ENCODE results near the gene C19orf53. TPM values are rescaled to one million over a fixed set of nuclear protein-coding genes. Genes with fewer than 3 reads are reported as not detected.

C19orf53 gene
- total RNA-seq, 1 donor from 2014 or later = 98.4 TPM

DNA sequence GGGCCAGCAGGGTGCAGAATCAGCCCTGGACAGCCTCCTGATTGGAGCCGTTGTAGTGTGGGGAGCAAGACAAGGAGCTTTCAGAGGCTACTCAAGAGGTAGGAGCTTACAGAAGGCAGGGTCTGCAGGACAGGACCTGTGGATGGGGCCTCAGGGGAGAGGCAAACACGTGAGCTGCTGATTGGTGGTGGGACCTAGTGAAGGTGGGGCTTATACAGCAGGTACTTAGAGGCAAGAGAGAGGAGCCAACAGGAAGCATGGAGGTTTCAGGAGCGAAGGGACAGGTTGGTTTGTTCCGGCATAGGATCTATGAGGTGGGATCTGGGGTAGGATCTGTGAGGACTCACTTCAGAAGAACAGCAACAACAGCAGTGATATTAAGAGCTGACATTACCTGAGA is 53.4 kb downstream of the C19orf53 start:
- Mint-ChIP-seq H3K4me3 (ENCODE audit: unreplicated experiment) (peak overlapping the region; percentile 48), H3K4me1 (ENCODE audit: unreplicated experiment) (no peaks in the 10 kb centered on the region), H3K9me3 (ENCODE audit: unreplicated experiment) (no peaks in the 10 kb centered on the region), H3K27ac (ENCODE audit: unreplicated experiment) (peak overlapping the region; percentile 72), H3K27me3 (ENCODE audit: unreplicated experiment) (peaks cover 12% of the 10 kb centered on the region), H3K36me3 (ENCODE audit: low read depth, unreplicated experiment) (peaks cover 44% of the 10 kb centered on the region)
- TF ChIP-seq, protein P1, sequence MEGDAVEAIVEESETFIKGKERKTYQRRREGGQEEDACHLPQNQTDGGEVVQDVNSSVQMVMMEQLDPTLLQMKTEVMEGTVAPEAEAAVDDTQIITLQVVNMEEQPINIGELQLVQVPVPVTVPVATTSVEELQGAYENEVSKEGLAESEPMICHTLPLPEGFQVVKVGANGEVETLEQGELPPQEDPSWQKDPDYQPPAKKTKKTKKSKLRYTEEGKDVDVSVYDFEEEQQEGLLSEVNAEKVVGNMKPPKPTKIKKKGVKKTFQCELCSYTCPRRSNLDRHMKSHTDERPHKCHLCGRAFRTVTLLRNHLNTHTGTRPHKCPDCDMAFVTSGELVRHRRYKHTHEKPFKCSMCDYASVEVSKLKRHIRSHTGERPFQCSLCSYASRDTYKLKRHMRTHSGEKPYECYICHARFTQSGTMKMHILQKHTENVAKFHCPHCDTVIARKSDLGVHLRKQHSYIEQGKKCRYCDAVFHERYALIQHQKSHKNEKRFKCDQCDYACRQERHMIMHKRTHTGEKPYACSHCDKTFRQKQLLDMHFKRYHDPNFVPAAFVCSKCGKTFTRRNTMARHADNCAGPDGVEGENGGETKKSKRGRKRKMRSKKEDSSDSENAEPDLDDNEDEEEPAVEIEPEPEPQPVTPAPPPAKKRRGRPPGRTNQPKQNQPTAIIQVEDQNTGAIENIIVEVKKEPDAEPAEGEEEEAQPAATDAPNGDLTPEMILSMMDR (IDR thresholded peaks at IDR 0.05; ENCODE audit: unreplicated experiment) = no peak
- DNase-seq (ENCODE audit: low spot score) = no peak

Other genes with a start within 250 kb of the C19orf53 start
- 165 TPM for gene MRI1, start 9.9 kb upstream of the C19orf53 start, total RNA-seq (ENCODE audit: unreplicated experiment)
- gene ZSWIM4, start 21.0 kb downstream of the C19orf53 start, total RNA-seq (ENCODE audit: unreplicated experiment) = 43.7 TPM
- 0.69 TPM for gene NANOS3, start 102.7 kb downstream of the C19orf53 start, total RNA-seq (ENCODE audit: unreplicated experiment)
- 3.4 TPM for gene BRME1, start 131.7 kb downstream of the C19orf53 start, total RNA-seq (ENCODE audit: unreplicated experiment)
- gene CC2D1A, start 131.7 kb downstream of the C19orf53 start, total RNA-seq (ENCODE audit: unreplicated experiment) = 17.1 TPM
- not detected for gene PODNL1, start 164.0 kb downstream of the C19orf53 start, total RNA-seq (ENCODE audit: unreplicated experiment)
- gene DCAF15, start 178.1 kb downstream of the C19orf53 start, total RNA-seq (ENCODE audit: unreplicated experiment) = 53.0 TPM
- 16.2 TPM for gene RFX1, start 231.9 kb downstream of the C19orf53 start, total RNA-seq (ENCODE audit: unreplicated experiment)

All from endothelial cell (in vitro differentiated cells).